ENCODE data around the gene MMP20. TPM values are rescaled to one million over a fixed set of nuclear protein-coding genes. Genes with fewer than 3 reads are reported as not detected.

Gene MMP20, protein sequence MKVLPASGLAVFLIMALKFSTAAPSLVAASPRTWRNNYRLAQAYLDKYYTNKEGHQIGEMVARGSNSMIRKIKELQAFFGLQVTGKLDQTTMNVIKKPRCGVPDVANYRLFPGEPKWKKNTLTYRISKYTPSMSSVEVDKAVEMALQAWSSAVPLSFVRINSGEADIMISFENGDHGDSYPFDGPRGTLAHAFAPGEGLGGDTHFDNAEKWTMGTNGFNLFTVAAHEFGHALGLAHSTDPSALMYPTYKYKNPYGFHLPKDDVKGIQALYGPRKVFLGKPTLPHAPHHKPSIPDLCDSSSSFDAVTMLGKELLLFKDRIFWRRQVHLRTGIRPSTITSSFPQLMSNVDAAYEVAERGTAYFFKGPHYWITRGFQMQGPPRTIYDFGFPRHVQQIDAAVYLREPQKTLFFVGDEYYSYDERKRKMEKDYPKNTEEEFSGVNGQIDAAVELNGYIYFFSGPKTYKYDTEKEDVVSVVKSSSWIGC
- not detected in 2 replicates for total RNA-seq (2014; rRNA removed; shearing (Covaris generic))
- polyA plus RNA-seq (2016; fragmentation: Nextera tagmentation; extraction: Ambion mirVana): not detected in 2 replicates

DNA sequence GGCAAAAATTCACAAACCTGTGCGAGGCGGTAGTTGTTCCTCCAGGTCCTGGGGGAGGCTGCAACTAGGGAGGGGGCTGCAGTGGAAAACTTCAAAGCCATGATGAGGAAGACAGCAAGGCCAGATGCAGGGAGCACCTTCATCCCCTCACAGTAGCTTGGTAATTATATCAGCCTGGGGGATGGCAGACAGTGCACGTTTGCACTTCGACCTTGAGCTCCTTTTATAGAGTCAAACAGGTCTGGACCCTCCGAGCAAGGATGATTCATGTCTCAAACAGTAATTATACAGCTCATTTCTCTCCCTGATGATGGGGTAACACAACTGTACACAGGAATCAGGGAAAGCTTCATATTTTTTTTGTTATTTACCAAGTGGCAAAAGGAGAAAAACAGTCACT, at the start of gene MMP20:
TSS of gene MMP20 (minus strand) at position 156 of the 400 bp plus-strand sequence. CDS start at position 143, 13 bp downstream.
- DNase-seq: no peak
- H3K9me3 ChIP-seq (ENCODE audit: low read depth): no peaks in the 10 kb centered on the region
- TF ChIP-seq EZH2 (IDR thresholded peaks at IDR 0.05; ENCODE audit: insufficient read depth, poor library complexity, severe bottlenecking) (no peak), EZH2phosphoT487 (IDR thresholded peaks at IDR 0.05; ENCODE audit: insufficient read depth, low read depth) (no peak)
- no peaks in the 10 kb centered on the region for H3F3A ChIP-seq (ENCODE audit: insufficient read depth)
- peaks cover 10% of the 10 kb centered on the region; the same call in 1 of the 2 replicates for H3K27me3 ChIP-seq (replicated peaks; ENCODE audit: insufficient read depth)
- H2AFZ ChIP-seq: no peak within 1 kb of the TSS
- H3K4me1 ChIP-seq (ENCODE audit: insufficient read depth): no peaks in the 10 kb centered on the region
- no peaks in the 10 kb centered on the region for H3K79me2 ChIP-seq (ENCODE audit: insufficient read depth)
- WGBS, 2 experiments (ENCODE audit: low coverage in 1 of 2, low lambda C conversion rate in 2 of 2, missing lambda C conversion rate in 2 of 2): 58 to 60% methylated on average over 5 of the region's 5 CpGs
- no peak within 1 kb of the TSS for H3K4me2 ChIP-seq (ENCODE audit: unreplicated experiment)
- no peak within 1 kb of the TSS for H3K27ac ChIP-seq
- no peaks in the 10 kb centered on the region for H3K36me3 ChIP-seq (ENCODE audit: low read depth)
- H3K9ac ChIP-seq: no peak within 1 kb of the TSS
- in situ Hi-C loops (cut with MboI): no loop called here
- no peak within 1 kb of the TSS for H3K4me3 ChIP-seq
- no peaks in the 10 kb centered on the region for H3K9me2 ChIP-seq (ENCODE audit: insufficient read depth)
- H4K20me1 ChIP-seq (ENCODE audit: insufficient read depth): no peaks in the 10 kb centered on the region

DNA sequence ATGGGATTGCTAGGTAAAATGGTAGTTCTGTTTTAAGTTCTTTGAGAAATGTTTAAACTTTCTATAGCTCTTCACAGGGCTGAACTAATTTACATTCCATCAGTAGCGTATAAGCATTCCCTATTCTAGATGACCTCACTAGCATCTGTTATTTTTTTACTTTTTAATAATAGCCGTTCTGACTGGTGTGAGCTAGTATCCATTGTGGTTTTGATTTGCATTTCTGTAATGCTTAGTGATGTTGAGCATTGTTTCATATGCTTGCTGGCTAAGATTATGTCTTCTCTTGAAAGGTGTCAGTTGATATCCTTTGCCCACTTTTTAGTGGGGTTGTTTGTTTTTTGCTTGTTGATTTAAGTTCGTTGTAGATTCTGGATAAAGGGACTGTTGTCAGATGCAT, 44.5 kb upstream of the MMP20 start:
- H3K4me1 ChIP-seq (ENCODE audit: insufficient read depth): no peaks in the 10 kb centered on the region
- TF ChIP-seq EZH2 (IDR thresholded peaks at IDR 0.05; ENCODE audit: insufficient read depth, poor library complexity, severe bottlenecking) (no peak), EZH2phosphoT487 (IDR thresholded peaks at IDR 0.05; ENCODE audit: insufficient read depth, low read depth) (no peak)
- no peak overlapping the region for H2AFZ ChIP-seq
- H3K4me2 ChIP-seq (ENCODE audit: unreplicated experiment): no peak overlapping the region
- H3K79me2 ChIP-seq (ENCODE audit: insufficient read depth): no peaks in the 10 kb centered on the region
- no peaks in the 10 kb centered on the region for H3K9me3 ChIP-seq (ENCODE audit: low read depth)
- DNase-seq: peak; percentile 24
- H3K27ac ChIP-seq: no peak overlapping the region
- no peak overlapping the region for H3K4me3 ChIP-seq
- no peaks in the 10 kb centered on the region for H3K27me3 ChIP-seq (replicated peaks; ENCODE audit: insufficient read depth)
- no peaks in the 10 kb centered on the region for H4K20me1 ChIP-seq (ENCODE audit: insufficient read depth)
- no peaks in the 10 kb centered on the region for H3K9me2 ChIP-seq (ENCODE audit: insufficient read depth)
- no peaks in the 10 kb centered on the region for H3F3A ChIP-seq (ENCODE audit: insufficient read depth)
- no peaks in the 10 kb centered on the region for H3K36me3 ChIP-seq (ENCODE audit: low read depth)
- 43 to 45% methylated on average over 3 of the region's 3 CpGs for whole genome bisulfite sequencing, 2 experiments (ENCODE audit: low coverage in 1 of 2, low lambda C conversion rate in 2 of 2, missing lambda C conversion rate in 2 of 2)
- in situ Hi-C loops (cut with MboI): no loop called here
- no peak overlapping the region for H3K9ac ChIP-seq

DNA sequence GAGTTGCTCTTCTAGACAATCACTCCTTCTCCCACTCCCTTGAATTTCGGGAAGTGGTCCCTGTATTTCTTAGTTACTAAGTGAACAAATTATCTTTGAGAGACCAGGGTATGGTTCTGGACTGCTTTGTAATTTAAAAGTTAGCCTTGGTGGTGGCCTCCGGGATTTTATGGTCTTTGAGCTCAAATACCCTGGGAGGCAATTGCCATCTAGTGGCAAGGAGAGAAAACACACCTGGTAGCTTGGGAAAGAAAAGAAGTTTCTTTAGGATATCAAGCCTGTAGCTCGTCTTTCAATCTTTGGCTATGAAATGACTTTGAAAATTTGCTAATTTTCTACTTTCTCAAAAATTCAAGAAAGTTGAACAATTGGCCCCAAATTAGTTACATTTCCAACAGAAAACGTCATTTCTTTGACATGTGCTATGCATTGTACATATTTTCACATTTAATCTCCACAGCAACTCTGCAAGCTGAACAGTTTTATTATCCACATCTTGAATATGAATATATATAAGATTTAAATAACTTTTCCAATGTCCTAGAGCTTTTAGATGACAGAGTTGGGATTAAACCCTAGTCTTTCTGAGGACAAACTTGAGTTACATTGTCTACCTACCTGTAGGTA, 41.3 kb upstream of the MMP20 start:
- H4K20me1 ChIP-seq (ENCODE audit: insufficient read depth): no peaks in the 10 kb centered on the region
- in situ Hi-C loops (cut with MboI): no loop called here
- no peaks in the 10 kb centered on the region for H3K9me3 ChIP-seq (ENCODE audit: low read depth)
- peak; percentile 74 for DNase-seq
- H3K9ac ChIP-seq: no peak overlapping the region
- 0 to 1% methylated on average over 4 of the region's 4 CpGs for WGBS, 2 experiments (ENCODE audit: low coverage in 1 of 2, low lambda C conversion rate in 2 of 2, missing lambda C conversion rate in 2 of 2)
- no peaks in the 10 kb centered on the region for H3K4me1 ChIP-seq (ENCODE audit: insufficient read depth)
- no peaks in the 10 kb centered on the region for H3K79me2 ChIP-seq (ENCODE audit: insufficient read depth)
- 0 out of 2 replicates have a peak, but pooled peaks cover under 1% of the 10 kb centered on the region for H3K27me3 ChIP-seq (replicated peaks; ENCODE audit: insufficient read depth)
- no peak overlapping the region for H3K27ac ChIP-seq
- H3K36me3 ChIP-seq (ENCODE audit: low read depth): no peaks in the 10 kb centered on the region
- no peak overlapping the region for H2AFZ ChIP-seq
- no peak overlapping the region for H3K4me3 ChIP-seq
- H3K9me2 ChIP-seq (ENCODE audit: insufficient read depth): no peaks in the 10 kb centered on the region
- H3K4me2 ChIP-seq (ENCODE audit: unreplicated experiment): peak overlapping the region; percentile 44
- H3F3A ChIP-seq (ENCODE audit: insufficient read depth): no peaks in the 10 kb centered on the region
- TF ChIP-seq EZH2phosphoT487 (IDR thresholded peaks at IDR 0.05; ENCODE audit: insufficient read depth, low read depth) (no peak), EZH2 (IDR thresholded peaks at IDR 0.05; ENCODE audit: insufficient read depth, poor library complexity, severe bottlenecking) (no peak)

DNA sequence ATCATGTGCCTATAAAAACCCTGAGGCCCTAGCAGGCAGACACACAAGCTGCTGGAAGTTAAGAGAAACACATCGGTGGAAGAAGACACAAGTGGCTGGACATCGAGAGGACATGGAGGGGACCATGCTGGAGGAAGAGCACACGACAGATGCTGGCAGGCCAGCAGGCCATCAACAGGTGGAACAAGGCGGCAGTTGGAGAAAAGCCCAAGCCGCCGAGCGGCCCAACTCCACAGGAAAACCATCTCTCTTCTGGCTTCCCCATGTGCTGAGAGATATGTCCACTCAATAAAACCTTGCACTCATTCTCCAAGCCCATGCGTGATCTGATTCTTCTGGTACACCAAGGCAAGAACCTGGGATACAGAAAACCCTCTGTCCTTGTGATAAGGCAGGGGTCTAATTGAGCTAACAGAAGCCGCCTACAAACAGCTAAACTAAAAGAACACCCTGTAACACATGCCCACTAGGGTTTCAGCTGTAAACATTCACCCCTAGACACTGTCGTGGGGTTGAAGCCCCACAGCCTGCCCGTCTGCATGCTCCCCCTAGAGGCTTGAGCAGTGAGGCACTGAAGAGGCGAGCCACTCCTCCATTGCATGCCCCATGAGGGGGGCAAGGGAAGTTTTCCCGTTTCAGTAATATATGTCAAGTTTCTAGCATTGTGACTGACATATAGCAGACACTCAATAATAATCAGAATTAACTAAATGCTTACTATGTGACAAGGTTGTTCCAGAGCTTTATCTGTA, 39.0 kb upstream of the MMP20 start:
- Histone ChIP-seq H3K79me2 (ENCODE audit: insufficient read depth) (no peaks in the 10 kb centered on the region), H3K9me2 (ENCODE audit: insufficient read depth) (no peaks in the 10 kb centered on the region), H3K27ac (no peak overlapping the region), H3K4me1 (ENCODE audit: insufficient read depth) (no peaks in the 10 kb centered on the region), H3K4me3 (no peak overlapping the region), H3F3A (ENCODE audit: insufficient read depth) (no peaks in the 10 kb centered on the region), H2AFZ (no peak overlapping the region), H3K9me3 (ENCODE audit: low read depth) (no peaks in the 10 kb centered on the region), H4K20me1 (ENCODE audit: insufficient read depth) (no peaks in the 10 kb centered on the region), H3K27me3 (replicated peaks; ENCODE audit: insufficient read depth) (peaks cover 17% of the 10 kb centered on the region), H3K4me2 (ENCODE audit: unreplicated experiment) (no peak overlapping the region), H3K36me3 (ENCODE audit: low read depth) (no peaks in the 10 kb centered on the region), H3K9ac (no peak overlapping the region)
- 76% methylated on average over 13 of the region's 13 CpGs for WGBS, 2 experiments (ENCODE audit: low coverage in 1 of 2, low lambda C conversion rate in 2 of 2, missing lambda C conversion rate in 2 of 2)
- in situ Hi-C loops (cut with MboI): no loop called here
- DNase-seq: peak; percentile 31
- TF ChIP-seq EZH2phosphoT487 (IDR thresholded peaks at IDR 0.05; ENCODE audit: insufficient read depth, low read depth) (no peak), EZH2 (IDR thresholded peaks at IDR 0.05; ENCODE audit: insufficient read depth, poor library complexity, severe bottlenecking) (no peak)
